Endothelial cell of umbilical vein (primary cell): Measurements from ENCODE around the gene RIMBP2.

Source experiments
- EZH2 ChIP-seq: IDR thresholded peaks from 2 replicates; pipeline ENCODE4 v1.6.1; 2012; ENCODE audit warnings: borderline replicate concordance, low read depth, mild to moderate bottlenecking, moderate library complexity, low read length, inconsistent platforms; ENCODE audit not compliant: severe bottlenecking
- FOS ChIP-seq: IDR thresholded peaks from 2 replicates; pipeline ENCODE4 v1.6.1; 2011; ENCODE audit warnings: mild to moderate bottlenecking, low read length, moderate library complexity, borderline replicate concordance; ENCODE audit not compliant: insufficient read depth
- GATA2 ChIP-seq: IDR thresholded peaks from 2 replicates; pipeline ENCODE4 v1.7.0; 2011; ENCODE audit warnings: low read depth, mild to moderate bottlenecking, moderate library complexity, mixed read lengths, low read length; ENCODE audit not compliant: insufficient read length, insufficient read depth
- JUN ChIP-seq: IDR thresholded peaks from 2 replicates; pipeline ENCODE4 v1.6.1; 2011; ENCODE audit warnings: borderline replicate concordance, low read depth; ENCODE audit not compliant: insufficient read length, insufficient read depth
- MYC ChIP-seq: IDR thresholded peaks from one replicate; pipeline ENCODE4 v1.6.1; 2011; ENCODE audit warnings: mild to moderate bottlenecking, low read depth, low read length
- POLR2A ChIP-seq: IDR thresholded peaks from 2 replicates; pipeline ENCODE4 v1.6.1; 2012; ENCODE audit warnings: low read depth, mild to moderate bottlenecking, control low read depth, low read length
- POLR2AphosphoS5 ChIP-seq: IDR thresholded peaks from 2 replicates; pipeline ENCODE4 v1.6.1; 2012; ENCODE audit warnings: low read depth, mild to moderate bottlenecking, control low read depth, low read length, moderate library complexity; ENCODE audit not compliant: insufficient read depth
- TF ChIP-seq, protein P1 (sequence below): IDR thresholded peaks from 2 replicates; pipeline ENCODE4 v1.6.1; 2011; ENCODE audit not compliant: insufficient read depth, insufficient read length
- TF ChIP-seq, protein P2 (sequence below), 2 donors: IDR thresholded peaks; 1 replicate in 1 of 2; 2 replicates in 1 of 2; pipeline ENCODE4 v1.5.1; 2011; ENCODE audit warnings: low read length in 2 of 2, mild to moderate bottlenecking in 2 of 2, moderate library complexity in 2 of 2, control low read depth in 1 of 2, inconsistent platforms in 1 of 2, low read depth in 1 of 2; ENCODE audit not compliant: insufficient read depth in 1 of 2; ENCODE audit errors: extremely low read depth in 1 of 2

GRCh38 chr12:130354407-130354806, 361.7 kb downstream of the RIMBP2 start:
- TF ChIP-seq, protein P1, sequence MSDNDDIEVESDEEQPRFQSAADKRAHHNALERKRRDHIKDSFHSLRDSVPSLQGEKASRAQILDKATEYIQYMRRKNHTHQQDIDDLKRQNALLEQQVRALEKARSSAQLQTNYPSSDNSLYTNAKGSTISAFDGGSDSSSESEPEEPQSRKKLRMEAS, result no peak
- TF ChIP-seq, protein P2, sequence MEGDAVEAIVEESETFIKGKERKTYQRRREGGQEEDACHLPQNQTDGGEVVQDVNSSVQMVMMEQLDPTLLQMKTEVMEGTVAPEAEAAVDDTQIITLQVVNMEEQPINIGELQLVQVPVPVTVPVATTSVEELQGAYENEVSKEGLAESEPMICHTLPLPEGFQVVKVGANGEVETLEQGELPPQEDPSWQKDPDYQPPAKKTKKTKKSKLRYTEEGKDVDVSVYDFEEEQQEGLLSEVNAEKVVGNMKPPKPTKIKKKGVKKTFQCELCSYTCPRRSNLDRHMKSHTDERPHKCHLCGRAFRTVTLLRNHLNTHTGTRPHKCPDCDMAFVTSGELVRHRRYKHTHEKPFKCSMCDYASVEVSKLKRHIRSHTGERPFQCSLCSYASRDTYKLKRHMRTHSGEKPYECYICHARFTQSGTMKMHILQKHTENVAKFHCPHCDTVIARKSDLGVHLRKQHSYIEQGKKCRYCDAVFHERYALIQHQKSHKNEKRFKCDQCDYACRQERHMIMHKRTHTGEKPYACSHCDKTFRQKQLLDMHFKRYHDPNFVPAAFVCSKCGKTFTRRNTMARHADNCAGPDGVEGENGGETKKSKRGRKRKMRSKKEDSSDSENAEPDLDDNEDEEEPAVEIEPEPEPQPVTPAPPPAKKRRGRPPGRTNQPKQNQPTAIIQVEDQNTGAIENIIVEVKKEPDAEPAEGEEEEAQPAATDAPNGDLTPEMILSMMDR (IDR thresholded peaks at IDR 0.05; ENCODE audit: extremely low read depth in 1 of 2, insufficient read depth in 1 of 2, low read depth in 1 of 2, low read length in 2 of 2), result no peak
- no peak for TF ChIP-seq EZH2
- no peak for TF ChIP-seq FOS
- no peak for TF ChIP-seq POLR2AphosphoS5
- TF ChIP-seq POLR2A, result no peak
- no peak for TF ChIP-seq MYC
- TF ChIP-seq JUN, result no peak
- TF ChIP-seq GATA2, result no peak
